DMS153 treated with DMSO at 0.1 percent for 48 hours (cell line): ENCODE data around the gene MCF2L2.

Source experiments
- DNase-seq: peaks from one replicate; lab custom pipeline; 2025; ENCODE audit not compliant: unreplicated experiment; lab: John Stamatoyannopoulos, UW

Gene MCF2L2

DNA sequence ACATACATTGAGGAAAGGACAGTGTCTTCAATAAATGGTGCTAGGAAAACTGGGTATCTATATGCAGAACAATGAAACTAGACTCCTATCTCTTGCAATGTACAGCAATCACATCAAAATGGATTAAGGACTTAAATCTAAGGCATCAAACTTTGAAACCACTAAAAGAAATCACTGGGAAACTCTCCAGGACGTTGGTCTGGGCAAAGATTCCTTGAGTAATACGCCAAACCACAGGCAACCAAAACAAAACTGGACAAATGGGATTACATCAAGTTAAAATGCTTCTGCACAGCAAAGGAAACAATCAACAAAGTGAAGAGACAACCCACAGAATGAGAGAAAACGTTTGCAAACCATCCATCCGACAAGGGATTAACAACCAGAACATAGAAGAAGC is 280.4 kb downstream of the MCF2L2 start:
- DNase-seq: no peak

DNA sequence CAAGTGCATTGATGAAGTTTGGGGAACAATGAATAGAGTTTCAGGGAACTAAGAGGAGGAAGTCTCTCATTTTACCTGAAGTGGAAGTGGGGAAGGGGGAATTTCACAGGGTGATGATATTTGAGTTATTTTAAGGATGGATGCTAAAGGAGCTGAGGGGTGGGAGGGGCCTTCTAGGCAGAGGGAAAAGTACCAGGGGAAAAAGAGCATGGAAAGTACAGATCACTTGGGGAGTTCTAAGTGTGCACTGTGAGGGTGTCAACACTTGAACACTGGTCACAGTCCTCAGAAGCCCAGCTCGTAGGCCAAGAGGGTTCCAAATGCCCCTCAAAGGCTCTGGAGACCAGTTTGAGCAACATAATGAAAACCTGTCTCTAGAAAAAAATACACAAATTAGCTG is 284.1 kb downstream of the MCF2L2 start:
- DNase-seq: no peak

- DNase-seq: no peak
These were observed 286.2 kb downstream of the MCF2L2 start for GRCh38 chr3:183142199-183142598.

GRCh38 chr3:183134844-183135243 is 293.6 kb downstream of the MCF2L2 start:
- no peak for DNase-seq

DNA sequence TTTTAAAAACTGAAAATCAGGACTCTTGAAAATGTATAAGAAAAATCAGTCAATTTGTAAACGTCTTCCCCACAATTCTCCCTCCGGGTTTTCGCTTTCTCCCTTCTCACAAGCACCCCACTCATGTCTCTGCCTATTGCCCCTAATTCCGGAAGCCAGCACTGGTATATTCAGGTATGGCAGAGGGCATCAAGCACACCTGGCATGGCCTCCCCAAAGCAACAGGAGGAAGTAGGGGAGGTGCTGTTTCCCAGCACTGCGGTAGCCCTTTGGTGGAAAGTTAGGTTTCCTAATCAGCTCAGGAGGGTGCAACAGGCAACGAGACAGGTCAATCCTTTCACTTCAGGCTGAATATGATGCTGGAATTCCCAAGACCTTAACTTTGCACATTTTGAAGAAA is 296.0 kb downstream of the MCF2L2 start:
- no peak for DNase-seq

DNA sequence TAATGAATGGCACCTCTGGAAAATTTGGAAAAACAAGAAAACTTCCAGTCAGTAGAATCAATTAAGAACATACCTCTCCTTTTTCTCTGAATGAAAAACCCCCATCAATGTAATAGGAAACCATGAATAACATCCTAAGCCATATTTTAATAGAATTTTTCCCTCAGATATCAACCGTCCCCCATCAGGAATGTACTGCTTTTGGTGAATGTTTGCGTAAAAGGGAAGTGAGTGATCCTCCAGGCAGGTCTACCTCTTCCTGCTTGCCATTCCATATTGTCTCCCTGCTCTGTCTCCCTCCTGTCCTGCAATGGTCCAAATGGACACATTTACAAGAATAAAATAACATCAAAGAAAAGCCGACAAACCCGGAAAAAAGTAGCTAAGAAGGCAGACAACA is 296.7 kb downstream of the MCF2L2 start:
- no peak for DNase-seq

DNA sequence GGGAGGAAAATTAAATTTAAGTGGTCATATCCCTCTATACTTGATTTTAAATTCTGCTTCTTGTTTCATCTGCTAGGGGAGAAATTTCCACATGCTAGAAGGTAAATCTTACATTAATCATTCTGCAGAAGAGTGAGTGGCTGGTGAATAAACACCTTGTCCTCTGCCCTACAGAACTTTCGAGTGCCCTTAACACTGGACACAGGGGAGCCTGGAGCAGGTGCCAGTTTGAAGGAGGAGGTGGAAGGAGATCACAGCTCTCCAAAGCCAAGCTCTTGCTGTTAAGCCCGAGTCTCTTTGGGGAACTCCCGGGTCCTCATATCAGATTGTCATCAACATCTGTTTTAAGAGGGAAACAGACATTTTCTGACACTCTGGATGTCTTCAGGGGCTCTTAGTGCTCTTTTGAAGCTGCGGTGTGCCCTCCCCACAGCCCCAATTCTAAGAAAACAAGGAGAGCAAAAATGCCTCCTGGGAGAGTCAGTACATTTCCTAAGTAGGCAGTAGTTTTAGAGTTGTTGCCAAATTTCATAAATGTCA is 297.2 kb downstream of the MCF2L2 start:
- no peak for DNase-seq

- DNase-seq: no peak
These were observed 299.2 kb downstream of the MCF2L2 start for GRCh38 chr3:183129243-183129642.

GRCh38 chr3:183128709-183129108 is 299.7 kb downstream of the MCF2L2 start:
- DNase-seq: no peak
